ENCODE results near the gene S1PR3.

GRCh38 chr9:88975966-88976889 is 15.0 kb upstream of the S1PR3 start:
- TF ChIP-seq CTCF (conservative IDR thresholded peaks at IDR 0.05; ENCODE audit: low read depth, low read length) (no peak), EZH2phosphoT487 (IDR thresholded peaks at IDR 0.05; ENCODE audit: borderline replicate concordance, low read length) (no peak)
